ENCODE results near the gene POLK.

DNA sequence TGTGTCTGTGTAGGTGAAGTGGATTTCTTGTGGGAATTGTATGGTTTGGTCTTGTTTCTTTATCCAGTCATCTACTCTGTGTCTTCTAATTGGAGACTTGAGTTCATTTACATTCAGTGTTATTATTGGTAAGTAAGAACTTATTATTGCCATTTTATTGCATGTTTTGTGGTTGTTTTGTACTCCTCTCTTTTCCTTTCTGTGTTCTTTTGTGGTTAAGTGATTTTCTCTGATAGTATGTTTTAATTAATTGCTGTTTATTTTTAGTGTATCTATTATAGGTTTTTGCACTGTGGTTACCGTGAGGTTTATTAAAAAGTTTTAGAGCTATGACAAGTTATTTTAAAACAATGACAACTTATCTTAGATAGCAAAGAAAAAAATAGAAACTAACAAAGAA lies 8.1 kb downstream of the POLK start:
- TF ChIP-seq, protein P1, sequence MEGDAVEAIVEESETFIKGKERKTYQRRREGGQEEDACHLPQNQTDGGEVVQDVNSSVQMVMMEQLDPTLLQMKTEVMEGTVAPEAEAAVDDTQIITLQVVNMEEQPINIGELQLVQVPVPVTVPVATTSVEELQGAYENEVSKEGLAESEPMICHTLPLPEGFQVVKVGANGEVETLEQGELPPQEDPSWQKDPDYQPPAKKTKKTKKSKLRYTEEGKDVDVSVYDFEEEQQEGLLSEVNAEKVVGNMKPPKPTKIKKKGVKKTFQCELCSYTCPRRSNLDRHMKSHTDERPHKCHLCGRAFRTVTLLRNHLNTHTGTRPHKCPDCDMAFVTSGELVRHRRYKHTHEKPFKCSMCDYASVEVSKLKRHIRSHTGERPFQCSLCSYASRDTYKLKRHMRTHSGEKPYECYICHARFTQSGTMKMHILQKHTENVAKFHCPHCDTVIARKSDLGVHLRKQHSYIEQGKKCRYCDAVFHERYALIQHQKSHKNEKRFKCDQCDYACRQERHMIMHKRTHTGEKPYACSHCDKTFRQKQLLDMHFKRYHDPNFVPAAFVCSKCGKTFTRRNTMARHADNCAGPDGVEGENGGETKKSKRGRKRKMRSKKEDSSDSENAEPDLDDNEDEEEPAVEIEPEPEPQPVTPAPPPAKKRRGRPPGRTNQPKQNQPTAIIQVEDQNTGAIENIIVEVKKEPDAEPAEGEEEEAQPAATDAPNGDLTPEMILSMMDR (IDR thresholded peaks at IDR 0.05 in 4 of 5, conservative IDR thresholded peaks at IDR 0.05 in 1 of 5) = no peak
- TF ChIP-seq POLR2A (IDR thresholded peaks at IDR 0.05) = no peak

Measured in gastrocnemius medialis (tissue), 4 donors.